OCI-LY3 (cell line): ENCODE results near the gene ACADVL.
"Not testable (repeated sequence)": the region's sequence is repeated elsewhere in the genome, so short reads cannot be mapped to it uniquely, and the experiment has no call there.

ENCODE experiments used
- H2AFZ ChIP-seq: fragments of 200-600, 300-600 bp; shearing (Covaris generic); 2 replicates; pipeline ENCODE4 v1.6.0; 2014; ENCODE audit warnings: antibody characterized with exemption, low read depth, low read length
- H3K27ac ChIP-seq: fragments of 200-600, 300-600 bp; sonication (generic); 2 replicates; pipeline ENCODE4 v1.5.1; 2014; ENCODE audit warnings: mild to moderate bottlenecking, low read length, moderate library complexity, mixed read lengths
- H3K27me3 ChIP-seq: fragments of 200-600, 300-600 bp; sonication (generic); 2 replicates; pipeline ENCODE4 v1.6.1; 2014; ENCODE audit warnings: low read depth, low read length, mixed read lengths
- H3K36me3 ChIP-seq: fragments of 200-600, 300-600 bp; sonication (generic); replicated peaks from 2 replicates; pipeline ENCODE3; 2014; ENCODE audit warnings: low read depth, low read length, mixed read lengths
- H3K4me1 ChIP-seq: fragments of 300-600, 200-600 bp; sonication (generic); 2 replicates; pipeline ENCODE4 v1.6.1; 2014; ENCODE audit warnings: low read length, mixed read lengths
- H3K4me2 ChIP-seq: fragments of 200-600, 300-600 bp; sonication (generic); 2 replicates; pipeline ENCODE4 v1.6.1; 2014; ENCODE audit warnings: low read length, mixed read lengths
- H3K4me3 ChIP-seq: fragments of 300-600, 200-600 bp; sonication (generic); 2 replicates; pipeline ENCODE4 v1.5.1; 2014; ENCODE audit warnings: antibody characterized with exemption, mild to moderate bottlenecking, low read length, moderate library complexity
- H3K79me2 ChIP-seq: fragments of 300-600, 200-600 bp; shearing (Covaris generic); 2 replicates; pipeline ENCODE4 v1.6.1; 2014; ENCODE audit warnings: mild to moderate bottlenecking, low read length, mixed read lengths
- H3K9ac ChIP-seq: fragments of 300-600, 200-600 bp; shearing (Covaris generic); 2 replicates; pipeline ENCODE4 v1.6.0; 2014; ENCODE audit warnings: mild to moderate bottlenecking, low read length, moderate library complexity
- H3K9me3 ChIP-seq: fragments of 200-600, 300-600 bp; shearing (Covaris generic); 2 replicates; pipeline ENCODE4 v1.6.1; 2014; ENCODE audit warnings: low read length, mixed read lengths; ENCODE audit not compliant: insufficient read depth
- H4K20me1 ChIP-seq: fragments of 200-600, 300-600 bp; sonication (generic); 2 replicates; pipeline ENCODE4 v1.6.1; 2016; ENCODE audit warnings: low read length, mixed read lengths; ENCODE audit not compliant: insufficient read depth
- EZH2phosphoT487 ChIP-seq: fragments of 200-600 bp; shearing (Covaris generic); IDR thresholded peaks from 2 replicates; pipeline ENCODE4 v1.6.1; 2018; ENCODE audit warnings: antibody characterized with exemption, mixed run types, low read depth
- TF ChIP-seq, protein P1 (sequence below): fragments of 200-600, 300-600 bp; sonication (generic); IDR thresholded peaks from 2 replicates; pipeline ENCODE4 v1.5.1; 2014; ENCODE audit warnings: antibody characterized with exemption, low read length, low read depth

Gene ACADVL

DNA sequence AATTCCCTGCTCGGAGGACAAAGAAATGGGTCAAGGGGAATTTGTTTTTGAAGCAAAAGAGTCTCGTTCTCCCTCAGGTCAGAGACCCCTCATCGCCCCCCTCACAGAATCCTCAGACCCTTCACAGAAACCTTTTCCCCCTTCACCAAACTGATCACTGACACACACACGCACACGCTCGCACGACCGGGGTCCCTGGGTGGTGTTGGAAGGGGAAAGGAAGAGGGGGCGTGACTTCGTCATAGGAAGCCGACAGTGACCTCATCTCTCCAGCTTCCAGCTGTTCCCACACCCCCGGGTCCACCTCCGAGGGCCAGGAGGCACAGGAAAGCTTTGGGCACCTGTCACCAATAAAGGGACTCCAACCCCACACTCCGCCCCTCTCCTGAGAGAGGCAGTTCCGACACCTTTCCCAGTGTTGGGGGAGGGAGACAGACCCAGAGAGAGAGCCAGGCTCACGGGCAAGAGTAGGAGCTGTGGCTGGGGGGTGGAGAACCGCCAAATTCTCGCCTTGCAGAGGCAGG lies 41.7 kb upstream of the ACADVL start:
- H3K9ac ChIP-seq, result peak overlapping the region; percentile 56
- no peaks in the 10 kb centered on the region for H3K27me3 ChIP-seq
- no peaks in the 10 kb centered on the region for H4K20me1 ChIP-seq
- no peaks in the 10 kb centered on the region for H3K79me2 ChIP-seq
- H3K9me3 ChIP-seq, result no peaks in the 10 kb centered on the region
- no peaks in the 10 kb centered on the region for H3K36me3 ChIP-seq
- TF ChIP-seq EZH2phosphoT487, result no peak
- TF ChIP-seq, protein P1, sequence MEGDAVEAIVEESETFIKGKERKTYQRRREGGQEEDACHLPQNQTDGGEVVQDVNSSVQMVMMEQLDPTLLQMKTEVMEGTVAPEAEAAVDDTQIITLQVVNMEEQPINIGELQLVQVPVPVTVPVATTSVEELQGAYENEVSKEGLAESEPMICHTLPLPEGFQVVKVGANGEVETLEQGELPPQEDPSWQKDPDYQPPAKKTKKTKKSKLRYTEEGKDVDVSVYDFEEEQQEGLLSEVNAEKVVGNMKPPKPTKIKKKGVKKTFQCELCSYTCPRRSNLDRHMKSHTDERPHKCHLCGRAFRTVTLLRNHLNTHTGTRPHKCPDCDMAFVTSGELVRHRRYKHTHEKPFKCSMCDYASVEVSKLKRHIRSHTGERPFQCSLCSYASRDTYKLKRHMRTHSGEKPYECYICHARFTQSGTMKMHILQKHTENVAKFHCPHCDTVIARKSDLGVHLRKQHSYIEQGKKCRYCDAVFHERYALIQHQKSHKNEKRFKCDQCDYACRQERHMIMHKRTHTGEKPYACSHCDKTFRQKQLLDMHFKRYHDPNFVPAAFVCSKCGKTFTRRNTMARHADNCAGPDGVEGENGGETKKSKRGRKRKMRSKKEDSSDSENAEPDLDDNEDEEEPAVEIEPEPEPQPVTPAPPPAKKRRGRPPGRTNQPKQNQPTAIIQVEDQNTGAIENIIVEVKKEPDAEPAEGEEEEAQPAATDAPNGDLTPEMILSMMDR, result no peak
- H3K4me2 ChIP-seq, result peak overlapping the region; percentile 100
- peak overlapping the region; percentile 90 for H2AFZ ChIP-seq
- H3K27ac ChIP-seq, result no peak overlapping the region
- peaks cover 5% of the 10 kb centered on the region for H3K4me1 ChIP-seq
- H3K4me3 ChIP-seq, result peak overlapping the region; percentile 90

DNA sequence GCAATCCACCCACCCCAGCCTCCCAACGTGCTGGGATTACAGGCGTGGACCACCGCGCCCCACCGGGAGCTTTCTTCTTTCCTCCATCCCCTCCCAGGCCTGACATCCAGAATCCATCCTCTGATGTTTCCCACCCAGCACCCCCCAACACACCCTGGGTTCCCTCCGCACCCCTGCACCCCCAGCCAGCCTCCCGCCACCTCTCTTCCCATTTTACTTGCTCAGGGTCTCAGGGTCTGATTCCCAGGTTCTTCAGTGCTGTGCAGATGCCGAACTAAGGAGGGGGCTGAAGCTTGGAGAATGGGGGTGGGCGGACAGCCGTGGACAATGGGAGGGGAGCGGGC lies 40.8 kb upstream of the ACADVL start:
- no peaks in the 10 kb centered on the region for H3K27me3 ChIP-seq
- H3K36me3 ChIP-seq, result no peaks in the 10 kb centered on the region
- H3K9me3 ChIP-seq, result no peaks in the 10 kb centered on the region
- H4K20me1 ChIP-seq, result no peaks in the 10 kb centered on the region
- no peak overlapping the region for H3K9ac ChIP-seq
- no peak overlapping the region for H3K27ac ChIP-seq
- H2AFZ ChIP-seq, result no peak overlapping the region
- no peaks in the 10 kb centered on the region for H3K79me2 ChIP-seq
- TF ChIP-seq EZH2phosphoT487, result no peak
- TF ChIP-seq, protein P1, result no peak
- H3K4me2 ChIP-seq, result no peak overlapping the region
- no peak overlapping the region for H3K4me3 ChIP-seq
- H3K4me1 ChIP-seq, result peaks cover 5% of the 10 kb centered on the region

DNA sequence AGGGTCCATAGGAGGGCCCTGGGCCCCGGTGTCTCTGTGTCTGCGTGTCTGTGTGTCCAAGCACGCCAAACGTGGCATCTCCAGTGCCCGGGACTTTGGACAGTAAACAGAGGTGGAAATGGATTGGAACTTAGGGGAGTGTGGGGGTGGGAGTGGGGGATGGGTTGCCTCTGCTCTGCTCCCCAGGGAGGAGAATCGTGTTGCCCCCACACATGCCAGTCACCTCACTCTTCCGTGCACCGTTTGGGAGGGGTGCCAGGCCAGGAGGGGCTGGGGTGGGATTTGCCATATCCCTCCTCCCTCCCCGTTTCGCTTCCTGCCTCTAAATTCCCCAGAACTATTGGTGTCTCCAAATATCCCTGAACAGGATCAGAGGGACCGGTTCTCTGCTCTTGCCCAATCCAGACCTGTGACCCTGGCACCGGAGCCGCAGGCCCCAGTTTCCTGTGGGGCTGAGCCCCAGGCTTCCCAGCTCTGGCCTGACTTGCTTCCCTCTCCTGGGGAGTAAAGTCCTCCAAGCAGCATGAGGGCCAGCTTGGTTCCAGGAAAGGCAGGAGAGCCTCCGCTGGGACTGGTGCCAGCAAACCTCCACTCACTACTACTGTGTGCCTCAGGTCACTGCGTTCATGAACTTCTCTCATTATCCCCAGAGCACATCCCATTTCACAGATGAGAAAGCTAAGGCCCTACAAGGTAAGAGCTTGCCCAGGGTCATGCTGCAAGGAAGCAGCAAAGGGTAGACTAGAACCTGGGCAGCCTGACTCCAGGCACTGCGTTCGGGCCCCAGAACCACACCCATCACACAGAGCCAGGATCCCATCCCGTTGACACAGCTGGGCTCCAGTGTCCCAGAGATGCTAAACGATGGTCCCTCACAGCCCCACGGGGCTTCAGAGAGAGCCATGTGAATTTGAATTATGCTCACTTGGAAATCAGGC lies 40.2 kb upstream of the ACADVL start, which contains the start of gene ASGR1:
Gene ASGR1 (minus strand): TSS at position 54 of the 938 bp plus-strand sequence. CDS start 807 bp downstream, outside the sequence.
- H2AFZ ChIP-seq, result peak within 1 kb of the TSS; percentile 90

DNA sequence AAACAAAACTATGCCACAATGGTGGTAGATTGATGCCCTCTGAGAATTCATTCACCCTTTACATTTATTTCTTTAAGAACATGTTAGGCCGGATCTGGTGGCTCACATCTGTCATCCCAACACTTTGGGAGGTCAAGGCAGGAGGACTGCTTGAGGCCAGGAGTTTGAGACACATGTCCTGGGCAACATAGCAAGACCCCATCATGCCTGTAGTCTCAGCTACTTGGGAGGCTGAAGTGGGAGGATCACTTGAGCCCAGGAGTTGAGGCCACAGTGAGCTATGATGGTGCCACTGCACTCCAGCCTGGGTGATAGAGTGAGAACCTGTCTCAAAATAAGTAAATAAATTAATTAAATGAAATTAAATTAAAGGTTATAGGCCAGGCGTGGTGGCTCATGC lies 37.6 kb upstream of the ACADVL start:
- not testable (repeated sequence) for H4K20me1 ChIP-seq, H3K36me3 ChIP-seq, H3K27me3 ChIP-seq, H3K9me3 ChIP-seq, H3K9ac ChIP-seq, H3K4me2 ChIP-seq, H3K4me1 ChIP-seq, H2AFZ ChIP-seq, H3K79me2 ChIP-seq, H3K27ac ChIP-seq, H3K4me3 ChIP-seq

More for the DNA sequence above, 40.2 kb upstream of the ACADVL start, which contains the start of gene ASGR1:
- TF ChIP-seq EZH2phosphoT487, result no peak
- TF ChIP-seq, protein P1, result no peak
- no peaks in the 10 kb centered on the region for H3K27me3 ChIP-seq
- H4K20me1 ChIP-seq, result no peaks in the 10 kb centered on the region
- H3K79me2 ChIP-seq, result no peaks in the 10 kb centered on the region
- peak within 1 kb of the TSS; percentile 90 for H3K4me3 ChIP-seq
- H3K9ac ChIP-seq, result peak within 1 kb of the TSS; percentile 56
- H3K4me1 ChIP-seq, result peaks cover 5% of the 10 kb centered on the region
- no peak within 1 kb of the TSS for H3K27ac ChIP-seq
- H3K4me2 ChIP-seq, result peak within 1 kb of the TSS; percentile 100
- no peaks in the 10 kb centered on the region for H3K36me3 ChIP-seq
- H3K9me3 ChIP-seq, result no peaks in the 10 kb centered on the region
